GM12801 (cell line): ENCODE results near the gene ARL2.

Experiments
- TF ChIP-seq, protein P1 (sequence below): IDR thresholded peaks from one replicate; pipeline ENCODE4 v1.5.1; 2011; ENCODE audit warnings: control low read depth; ENCODE audit not compliant: insufficient read length; ENCODE audit errors: extremely low read depth

The ARL2 gene

DNA sequence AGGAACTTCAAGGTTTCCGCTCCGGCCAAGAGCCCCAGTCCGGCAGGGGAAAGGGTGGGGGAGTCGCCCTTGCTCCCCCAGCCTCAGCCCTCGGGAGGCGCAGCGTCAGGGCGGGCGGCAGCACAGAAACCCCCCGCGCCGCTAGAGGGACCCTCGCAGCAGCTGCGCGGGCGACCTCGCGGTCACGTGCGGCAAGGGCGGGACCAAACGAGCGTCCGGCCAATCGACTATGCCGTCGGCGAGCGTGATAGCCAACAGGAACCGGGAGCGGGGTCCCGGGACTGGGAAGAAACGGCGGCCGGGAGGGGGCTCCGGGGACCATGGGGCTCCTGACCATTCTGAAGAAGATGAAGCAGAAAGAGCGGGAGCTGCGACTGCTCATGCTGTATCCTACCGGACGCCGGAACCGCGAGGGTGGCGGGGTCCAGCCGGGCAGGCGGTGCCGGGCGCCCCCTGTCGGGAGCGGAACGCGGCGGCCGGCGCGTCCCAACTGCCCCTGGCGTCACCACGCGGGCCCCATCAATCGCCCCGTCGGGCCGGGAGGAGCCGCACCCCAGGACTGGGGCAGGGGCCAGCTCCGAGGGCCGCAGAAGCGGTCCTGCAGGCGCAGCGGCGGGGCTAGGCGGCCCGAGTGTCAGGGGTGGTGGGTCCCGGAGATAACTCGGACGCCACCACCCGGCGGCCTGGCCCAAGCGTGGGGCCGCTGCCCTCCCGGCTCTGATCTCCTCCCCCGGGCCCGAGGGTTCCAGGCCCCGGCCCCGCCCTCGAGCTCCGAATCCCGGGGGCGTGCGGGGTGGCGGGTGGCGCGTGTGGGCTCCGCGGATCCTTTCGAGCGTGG lies at the start of gene ARL2:
Gene ARL2 (plus strand): TSS at position 273 of the 838 bp plus-strand sequence. CDS start 48 bp downstream, at position 321.
- TF ChIP-seq, protein P1, sequence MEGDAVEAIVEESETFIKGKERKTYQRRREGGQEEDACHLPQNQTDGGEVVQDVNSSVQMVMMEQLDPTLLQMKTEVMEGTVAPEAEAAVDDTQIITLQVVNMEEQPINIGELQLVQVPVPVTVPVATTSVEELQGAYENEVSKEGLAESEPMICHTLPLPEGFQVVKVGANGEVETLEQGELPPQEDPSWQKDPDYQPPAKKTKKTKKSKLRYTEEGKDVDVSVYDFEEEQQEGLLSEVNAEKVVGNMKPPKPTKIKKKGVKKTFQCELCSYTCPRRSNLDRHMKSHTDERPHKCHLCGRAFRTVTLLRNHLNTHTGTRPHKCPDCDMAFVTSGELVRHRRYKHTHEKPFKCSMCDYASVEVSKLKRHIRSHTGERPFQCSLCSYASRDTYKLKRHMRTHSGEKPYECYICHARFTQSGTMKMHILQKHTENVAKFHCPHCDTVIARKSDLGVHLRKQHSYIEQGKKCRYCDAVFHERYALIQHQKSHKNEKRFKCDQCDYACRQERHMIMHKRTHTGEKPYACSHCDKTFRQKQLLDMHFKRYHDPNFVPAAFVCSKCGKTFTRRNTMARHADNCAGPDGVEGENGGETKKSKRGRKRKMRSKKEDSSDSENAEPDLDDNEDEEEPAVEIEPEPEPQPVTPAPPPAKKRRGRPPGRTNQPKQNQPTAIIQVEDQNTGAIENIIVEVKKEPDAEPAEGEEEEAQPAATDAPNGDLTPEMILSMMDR: no peak

DNA sequence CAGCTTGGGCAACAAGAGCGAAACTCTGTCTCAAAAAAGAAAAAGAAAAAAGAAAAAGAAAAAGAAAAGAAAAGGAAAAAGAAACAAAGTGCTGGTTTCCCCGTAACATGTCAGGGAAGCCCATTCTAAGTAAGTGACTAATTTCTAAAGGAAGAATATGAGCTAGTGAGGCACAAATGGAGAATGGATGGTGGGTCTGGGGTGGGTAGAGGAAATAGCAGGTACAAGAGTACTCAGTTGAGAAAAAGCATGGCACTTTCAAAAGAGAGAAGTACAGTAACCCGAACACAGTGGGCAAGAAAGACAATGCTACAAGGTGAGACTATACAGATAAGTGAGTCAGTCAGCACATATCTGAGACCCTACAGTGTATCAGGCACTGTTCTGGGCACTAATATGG lies 46.6 kb upstream of the ARL2 start:
- TF ChIP-seq, protein P1: no peak

DNA sequence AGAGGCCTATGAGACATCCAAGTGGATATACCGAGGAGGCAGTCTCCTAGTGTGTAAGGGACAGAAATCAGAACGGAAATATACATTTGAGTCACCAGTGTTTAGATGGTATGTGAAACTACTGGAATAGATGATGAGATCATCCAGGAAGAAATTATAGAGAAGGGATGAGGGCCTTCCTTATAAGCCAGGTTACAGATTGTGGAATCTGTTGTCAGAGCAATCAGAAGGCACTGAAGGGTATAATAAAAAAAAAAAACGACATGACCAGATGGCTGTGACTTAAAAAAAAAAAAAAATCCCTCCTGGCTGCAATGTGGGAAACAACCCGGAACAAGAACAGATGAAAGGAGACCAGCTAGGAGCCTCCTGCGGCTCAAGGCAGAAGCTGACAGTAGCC lies 44.8 kb upstream of the ARL2 start:
- TF ChIP-seq, protein P1: no peak

DNA sequence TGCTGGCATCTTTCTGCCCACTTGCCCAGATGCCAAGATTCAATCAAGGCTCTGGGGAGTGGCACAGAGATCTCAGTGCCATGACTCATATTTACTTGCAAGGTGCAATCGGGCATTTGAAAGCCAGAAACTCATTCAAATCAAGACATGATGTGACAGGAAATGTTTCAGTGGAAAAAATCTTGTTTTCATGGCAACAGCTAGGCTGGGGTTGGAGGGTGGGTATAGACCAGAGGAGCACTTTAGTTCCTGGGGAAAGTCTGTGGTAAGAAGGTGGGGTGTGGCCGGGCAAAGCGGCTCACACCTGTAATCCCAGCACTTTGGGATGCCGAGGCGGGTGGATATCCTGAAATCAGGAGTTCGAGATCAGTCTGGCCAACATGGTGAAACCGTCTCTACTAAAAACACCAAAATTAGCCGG lies 43.2 kb upstream of the ARL2 start:
- TF ChIP-seq, protein P1: no peak

DNA sequence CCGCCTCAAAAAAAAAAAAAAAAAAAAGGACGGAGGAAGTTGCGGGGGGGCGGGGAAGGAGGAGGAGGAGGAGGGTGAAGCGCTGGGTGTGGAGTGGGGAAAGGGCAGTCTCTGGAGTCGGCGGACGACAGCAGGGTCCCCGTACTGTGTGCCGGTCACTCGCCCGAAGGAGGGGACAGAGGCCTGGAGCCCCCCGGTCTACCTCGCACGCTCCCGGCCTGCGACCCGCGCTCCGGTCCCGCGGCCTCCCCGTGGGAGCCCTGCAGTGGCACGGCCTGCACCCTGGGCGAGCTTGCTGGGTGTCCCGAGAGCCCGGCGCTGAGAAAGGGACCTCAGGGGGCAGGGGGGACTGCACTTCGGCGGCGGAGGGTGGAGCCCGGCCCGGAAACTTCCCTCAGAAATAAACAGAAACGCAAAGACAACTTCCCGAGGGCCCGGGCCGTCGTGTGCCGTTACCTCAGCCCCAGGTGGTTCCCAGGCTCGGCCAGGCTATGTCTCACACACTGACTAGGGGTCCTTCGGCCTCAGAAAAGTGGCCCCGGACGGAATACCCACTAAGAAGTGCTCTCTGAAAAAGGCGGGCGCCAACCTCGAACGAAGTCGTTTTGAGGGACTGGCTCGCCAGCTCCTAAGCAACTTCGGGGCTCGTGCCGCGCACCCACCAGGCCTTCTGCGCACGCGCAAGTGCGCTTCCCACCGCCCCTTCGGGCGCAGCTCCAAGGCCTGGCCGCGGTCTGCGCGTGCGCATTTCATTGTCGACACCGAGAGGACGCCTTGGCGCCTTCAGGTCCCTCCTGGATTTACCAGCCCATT lies 42.3 kb upstream of the ARL2 start, which contains the start of gene MAJIN:
Gene MAJIN (minus strand): TSS at position 688 of the 813 bp plus-strand sequence. CDS start 12,703 bp downstream, outside the sequence.
- TF ChIP-seq, protein P1: no peak

DNA sequence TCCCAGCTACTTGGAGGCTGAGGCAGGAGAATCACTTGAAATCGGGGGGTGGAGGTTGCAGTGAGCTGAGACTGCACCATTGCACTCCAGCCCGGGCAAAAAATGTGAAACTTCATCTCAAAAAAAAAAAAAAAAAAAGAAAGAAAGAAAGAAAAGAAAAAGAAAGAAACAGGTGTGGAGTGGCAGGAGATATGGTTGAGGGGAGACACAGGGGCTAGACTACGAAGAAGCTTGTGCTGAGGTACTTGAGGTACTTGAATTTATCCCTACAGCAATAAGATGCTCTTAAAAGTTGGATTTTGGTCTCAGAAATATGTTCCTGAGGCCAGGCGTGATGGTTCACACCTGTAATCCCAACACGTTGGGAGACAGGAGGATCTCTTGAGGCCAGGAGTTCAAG lies 39.8 kb upstream of the ARL2 start:
- TF ChIP-seq, protein P1: no peak

DNA sequence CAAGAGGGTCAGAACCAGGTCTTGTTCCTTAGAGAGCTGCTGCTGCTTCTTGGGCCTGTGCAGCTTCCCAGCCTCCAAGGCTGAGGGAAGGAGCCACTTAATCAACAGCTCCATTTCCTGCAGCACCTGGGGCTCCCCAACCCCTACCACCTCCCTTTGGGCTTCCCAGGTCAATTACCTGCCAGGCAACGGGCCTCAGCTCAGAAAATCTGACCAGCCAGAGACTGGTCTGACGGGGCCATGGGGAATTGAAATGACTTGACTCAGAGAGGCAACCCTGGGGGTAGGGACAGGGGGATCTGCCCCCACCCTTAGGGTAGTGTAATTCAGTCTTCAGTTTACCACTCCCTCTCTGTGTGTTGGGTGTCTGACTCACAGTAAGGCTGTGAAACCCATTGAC lies 37.3 kb upstream of the ARL2 start:
- TF ChIP-seq, protein P1: no peak
